Activated CD8-positive, alpha-beta memory T cell treated with anti-CD3 and anti-CD28 coated beads for 1 hour (primary cell): Measurements from ENCODE around the gene TAF3.

ENCODE experiments used
- DNase-seq, 2 donors: peaks; one replicate each; pipeline ENCODE4 v3.0.0-alpha.2; 2020; ENCODE audit warnings: low read depth in 1 of 2; ENCODE audit errors: extremely low read depth in 1 of 2

TAF3 gene

GRCh38 chr10:7874864-7875263, 56.6 kb downstream of the TAF3 start:
- no peak for DNase-seq

GRCh38 chr10:7876541-7877127, 58.3 kb downstream of the TAF3 start:
- no peak for DNase-seq

- no peak for DNase-seq
Measured at GRCh38 chr10:7881119-7881518, 62.8 kb downstream of the TAF3 start.

- no peak for DNase-seq
Measured at GRCh38 chr10:7886056-7886455, 67.8 kb downstream of the TAF3 start.

- DNase-seq, result no peak
Measured at GRCh38 chr10:7887174-7887816, 69.0 kb downstream of the TAF3 start.

- no peak for DNase-seq
Measured at GRCh38 chr10:7889947-7890542, 71.7 kb downstream of the TAF3 start.

- no peak for DNase-seq
Measured at GRCh38 chr10:7890781-7891180, 72.5 kb downstream of the TAF3 start.

GRCh38 chr10:7891634-7892033, 73.3 kb downstream of the TAF3 start:
- no peak for DNase-seq

- DNase-seq, result no peak
Measured at GRCh38 chr10:7892146-7892545, 73.8 kb downstream of the TAF3 start.

GRCh38 chr10:7895699-7896090, 77.4 kb downstream of the TAF3 start:
- DNase-seq, result no peak

GRCh38 chr10:7896297-7896696, 78.0 kb downstream of the TAF3 start:
- DNase-seq, result no peak

GRCh38 chr10:7901256-7901655, 83.0 kb downstream of the TAF3 start:
- no peak for DNase-seq

GRCh38 chr10:7902413-7902812, 84.1 kb downstream of the TAF3 start:
- DNase-seq, result no peak

- DNase-seq, result no peak
Measured at GRCh38 chr10:7903851-7904250, 85.5 kb downstream of the TAF3 start.

GRCh38 chr10:7906128-7906527, 87.8 kb downstream of the TAF3 start:
- no peak for DNase-seq

GRCh38 chr10:7908541-7909210, 90.4 kb downstream of the TAF3 start:
- no peak for DNase-seq

- no peak for DNase-seq
Measured at GRCh38 chr10:7913126-7913872, 95.0 kb downstream of the TAF3 start.

GRCh38 chr10:7915923-7916536, 97.7 kb downstream of the TAF3 start:
- no peak for DNase-seq

- no peak for DNase-seq
Measured at GRCh38 chr10:7917736-7918135, 99.4 kb downstream of the TAF3 start.

- no peak for DNase-seq
Measured at GRCh38 chr10:7922707-7923106, 104.4 kb downstream of the TAF3 start.

GRCh38 chr10:7928536-7928935, 110.2 kb downstream of the TAF3 start:
- DNase-seq, result no peak
